GM19468 (cell line): ENCODE results near the gene SLC66A2.

ENCODE experiments used
- ATAC-seq: cut with Tn5 transposase; IDR thresholded peaks from one replicate; pipeline ENCODE4 v1.9.1; 2021; ENCODE audit warnings: mild to moderate bottlenecking, moderate library complexity, moderate number of reproducible peaks; ENCODE audit not compliant: unreplicated experiment; ENCODE audit errors: extremely low read depth

SLC66A2 gene

DNA sequence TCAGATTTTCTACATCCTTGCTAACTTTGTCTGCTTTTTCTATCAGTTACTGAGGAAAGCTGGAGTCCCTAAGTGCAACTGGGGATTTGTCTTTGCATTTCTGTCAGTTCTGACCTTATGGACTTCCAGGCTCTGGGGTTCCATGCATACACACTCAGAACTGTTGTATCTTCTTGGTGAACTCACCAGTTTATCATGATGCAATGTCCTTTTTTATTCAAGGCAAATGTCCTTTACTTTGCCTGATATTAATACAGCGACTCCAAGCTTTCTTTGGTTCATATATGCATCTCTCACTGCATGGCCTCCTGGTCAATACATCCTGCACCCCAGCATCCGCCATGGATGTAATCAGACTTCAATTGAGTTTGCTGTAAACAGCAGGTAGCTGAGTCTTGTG is 44.7 kb downstream of the SLC66A2 start:
- no peak for ATAC-seq

DNA sequence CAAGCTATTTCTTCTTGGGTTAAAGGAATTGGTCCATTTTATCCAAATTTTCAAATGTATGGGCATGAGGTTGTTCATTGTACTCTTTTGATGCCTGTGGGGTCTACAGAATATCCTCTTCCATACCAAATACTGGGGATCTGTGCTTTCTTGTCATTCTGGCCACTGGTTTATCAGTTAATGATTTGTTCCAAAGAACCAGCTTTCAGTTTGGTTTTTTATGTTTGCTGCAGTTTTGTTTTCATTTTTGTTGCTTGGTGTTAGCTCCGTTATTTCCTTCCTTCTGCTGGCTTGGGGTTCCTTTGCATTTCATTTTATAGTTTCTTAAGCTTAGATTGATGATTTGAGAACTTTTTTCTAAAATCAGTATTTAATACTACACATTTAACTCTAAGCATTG is 45.5 kb downstream of the SLC66A2 start:
- ATAC-seq: no peak

DNA sequence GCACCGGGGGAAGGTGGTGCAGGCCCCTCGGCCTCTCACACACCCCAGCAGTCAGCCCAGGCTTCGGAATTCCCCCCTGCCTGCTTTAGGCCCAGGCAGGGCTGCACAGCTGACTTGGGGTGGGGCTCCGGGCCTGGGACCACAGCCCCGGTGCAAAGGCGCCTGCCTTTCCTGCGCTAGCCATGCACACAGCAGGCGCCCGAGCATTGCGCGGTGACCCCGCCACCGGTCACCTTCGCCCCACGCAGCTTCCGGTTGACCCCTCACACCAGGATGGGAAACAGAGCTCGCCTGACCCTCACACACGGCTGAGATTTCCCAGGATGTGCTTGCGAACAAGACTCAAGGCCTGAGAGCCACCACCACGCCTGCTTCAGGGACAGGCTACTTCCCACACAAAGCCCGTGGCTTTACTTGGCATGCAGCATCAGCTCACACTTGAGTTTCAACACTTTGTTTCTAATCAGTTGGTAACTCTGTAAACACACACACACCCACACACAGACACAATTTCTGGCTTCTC is 46.0 kb downstream of the SLC66A2 start:
- ATAC-seq: no peak

DNA sequence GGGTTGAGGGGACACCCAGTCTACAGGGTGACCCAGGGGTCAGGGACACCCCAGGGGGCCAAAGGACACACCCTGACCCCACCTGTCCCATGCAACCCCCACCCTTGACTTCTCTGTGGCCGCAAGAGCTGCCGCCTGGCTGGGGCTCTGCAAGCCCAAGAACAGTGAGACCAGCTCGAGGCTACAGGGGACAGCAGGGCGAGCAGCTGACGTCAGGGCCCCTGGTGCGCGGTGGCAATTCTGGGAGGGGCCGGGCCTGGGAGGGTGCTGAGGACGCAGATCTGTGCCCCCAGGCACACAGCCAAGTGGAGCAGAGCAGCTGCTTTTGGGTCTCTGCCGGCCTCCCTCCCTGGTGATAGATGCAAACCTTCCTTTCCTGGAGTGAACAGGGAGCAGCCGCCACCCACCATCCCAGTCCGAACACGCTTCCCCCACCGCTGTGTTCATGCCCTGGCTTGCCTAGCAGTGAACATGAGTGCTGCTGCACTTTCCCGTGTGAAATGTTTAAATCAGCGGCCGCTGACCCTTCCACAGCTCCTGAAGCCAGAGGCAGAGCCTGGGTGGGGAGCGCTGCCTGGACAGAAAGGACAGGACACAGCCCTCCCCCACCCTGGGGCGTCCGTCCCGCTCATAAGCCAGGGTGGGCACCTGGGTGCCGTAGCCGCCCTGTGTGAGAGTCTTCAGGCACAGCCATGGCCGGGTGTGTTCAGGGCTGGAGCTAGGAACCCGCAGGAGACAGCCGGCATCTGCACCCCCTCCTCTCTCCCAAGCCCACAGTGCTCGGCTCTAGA is 46.9 kb downstream of the SLC66A2 start:
- ATAC-seq: no peak

DNA sequence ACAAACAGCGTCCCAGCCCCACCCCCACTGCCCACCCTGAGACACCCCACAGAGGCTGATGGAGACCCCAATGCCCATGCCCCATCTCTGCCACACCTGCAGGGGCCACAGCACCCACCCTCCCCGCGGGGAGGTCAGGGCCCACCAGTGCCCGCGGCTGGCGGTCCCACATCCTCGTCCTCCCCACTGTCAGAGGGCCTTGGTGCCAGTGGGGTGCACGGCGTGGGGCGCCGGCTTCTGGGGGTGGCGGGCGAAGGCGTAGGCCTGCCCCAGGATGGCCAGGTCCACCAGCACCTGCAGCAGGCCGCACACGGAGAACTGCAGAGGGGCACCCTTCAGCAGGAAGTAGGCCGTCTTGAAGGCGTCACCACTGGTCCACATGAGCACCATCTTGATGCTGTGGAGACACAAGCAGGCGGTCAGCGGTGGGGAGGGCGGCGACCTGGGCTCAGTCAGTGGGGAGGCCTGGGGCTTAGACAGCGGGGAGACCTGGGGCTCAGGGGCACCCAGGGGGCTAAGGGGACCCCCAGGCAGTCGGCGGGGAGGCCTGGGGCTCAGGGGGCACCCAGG is 47.6 kb downstream of the SLC66A2 start:
- no peak for ATAC-seq

DNA sequence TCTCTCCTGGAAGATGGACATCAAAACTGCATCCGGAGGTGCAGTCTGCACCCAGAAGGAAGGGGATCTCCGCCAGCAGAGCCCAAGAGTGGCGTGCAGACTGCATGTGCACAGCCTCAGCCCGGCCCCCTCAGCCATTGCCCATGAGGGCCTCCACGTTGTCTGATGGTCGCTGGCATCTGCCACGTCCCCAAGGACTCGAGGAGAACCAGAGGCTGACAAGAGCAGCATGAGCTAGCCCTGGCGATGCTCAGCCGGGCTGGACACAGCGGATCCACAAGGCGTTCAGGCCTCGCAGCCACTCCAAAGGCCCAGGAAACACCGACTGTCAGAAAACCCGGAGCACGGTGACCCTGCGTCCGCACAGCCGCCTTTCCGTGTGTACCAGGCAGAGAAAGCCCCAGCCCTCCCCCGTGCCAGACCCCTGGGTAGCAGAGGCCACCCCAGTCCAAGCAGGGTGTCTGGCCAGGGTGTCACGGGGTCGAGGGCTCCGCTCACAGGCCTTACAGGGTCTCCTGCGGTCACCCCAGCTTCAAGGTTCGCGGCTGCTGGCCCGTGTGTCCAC is 48.3 kb downstream of the SLC66A2 start:
- ATAC-seq: no peak

DNA sequence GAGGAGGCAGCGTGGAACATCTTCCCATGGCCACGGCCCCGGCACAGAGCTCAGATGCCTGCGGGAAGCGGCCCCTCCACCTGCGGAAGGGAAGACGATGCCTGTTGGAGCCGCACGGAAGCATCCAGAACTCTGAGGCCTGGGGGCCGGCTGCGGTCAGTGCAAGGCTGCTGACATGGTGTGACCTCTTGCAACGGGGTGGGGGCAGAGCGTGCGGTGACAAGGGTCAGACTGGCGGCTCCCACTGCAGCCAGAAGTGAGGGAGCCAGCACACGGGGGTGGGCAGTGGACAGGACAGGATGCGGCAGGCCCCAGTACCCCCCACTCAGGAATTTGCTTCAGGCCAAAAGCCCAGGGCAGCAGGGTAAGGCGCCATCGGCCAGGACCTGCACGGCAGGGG is 48.8 kb downstream of the SLC66A2 start:
- no peak for ATAC-seq

DNA sequence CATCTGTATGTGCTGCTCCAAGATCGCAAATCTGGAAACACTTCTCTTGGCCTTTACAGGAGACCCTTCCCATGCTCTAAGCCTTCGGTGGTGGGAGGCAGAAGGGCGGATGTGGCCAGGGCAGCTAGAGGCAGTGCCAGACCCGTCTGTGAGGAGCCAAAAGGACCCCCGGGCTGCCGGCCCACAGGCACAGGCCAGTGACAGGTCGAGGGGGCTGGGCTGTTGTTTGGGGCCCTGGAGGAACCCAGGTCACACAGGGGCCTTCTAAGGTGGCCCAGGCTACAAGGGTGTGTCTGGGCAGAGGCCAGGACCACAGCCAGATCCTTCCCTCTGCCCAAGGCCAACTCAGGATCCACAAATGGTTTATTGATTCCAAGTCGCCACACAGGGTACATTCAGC is 49.4 kb downstream of the SLC66A2 start:
- no peak for ATAC-seq

DNA sequence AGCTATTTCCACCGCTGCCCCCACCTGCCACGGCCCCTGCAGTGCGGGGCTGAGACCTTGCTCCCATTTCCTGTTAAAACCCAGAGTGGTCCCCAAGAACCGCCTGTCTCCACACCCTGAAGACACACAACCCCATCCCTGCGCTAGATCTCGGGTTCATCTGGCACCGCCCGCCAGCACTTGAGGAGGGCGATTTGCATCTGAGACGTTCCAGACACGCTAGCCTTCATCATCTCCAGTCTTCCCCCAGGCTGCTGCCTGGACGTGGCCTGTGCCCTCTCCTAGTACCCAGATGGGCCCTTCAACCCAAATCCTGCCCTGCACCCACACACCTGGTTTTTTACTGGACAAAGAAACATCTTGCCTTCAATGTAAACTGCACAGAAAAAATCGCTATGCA is 49.8 kb downstream of the SLC66A2 start:
- ATAC-seq: no peak

DNA sequence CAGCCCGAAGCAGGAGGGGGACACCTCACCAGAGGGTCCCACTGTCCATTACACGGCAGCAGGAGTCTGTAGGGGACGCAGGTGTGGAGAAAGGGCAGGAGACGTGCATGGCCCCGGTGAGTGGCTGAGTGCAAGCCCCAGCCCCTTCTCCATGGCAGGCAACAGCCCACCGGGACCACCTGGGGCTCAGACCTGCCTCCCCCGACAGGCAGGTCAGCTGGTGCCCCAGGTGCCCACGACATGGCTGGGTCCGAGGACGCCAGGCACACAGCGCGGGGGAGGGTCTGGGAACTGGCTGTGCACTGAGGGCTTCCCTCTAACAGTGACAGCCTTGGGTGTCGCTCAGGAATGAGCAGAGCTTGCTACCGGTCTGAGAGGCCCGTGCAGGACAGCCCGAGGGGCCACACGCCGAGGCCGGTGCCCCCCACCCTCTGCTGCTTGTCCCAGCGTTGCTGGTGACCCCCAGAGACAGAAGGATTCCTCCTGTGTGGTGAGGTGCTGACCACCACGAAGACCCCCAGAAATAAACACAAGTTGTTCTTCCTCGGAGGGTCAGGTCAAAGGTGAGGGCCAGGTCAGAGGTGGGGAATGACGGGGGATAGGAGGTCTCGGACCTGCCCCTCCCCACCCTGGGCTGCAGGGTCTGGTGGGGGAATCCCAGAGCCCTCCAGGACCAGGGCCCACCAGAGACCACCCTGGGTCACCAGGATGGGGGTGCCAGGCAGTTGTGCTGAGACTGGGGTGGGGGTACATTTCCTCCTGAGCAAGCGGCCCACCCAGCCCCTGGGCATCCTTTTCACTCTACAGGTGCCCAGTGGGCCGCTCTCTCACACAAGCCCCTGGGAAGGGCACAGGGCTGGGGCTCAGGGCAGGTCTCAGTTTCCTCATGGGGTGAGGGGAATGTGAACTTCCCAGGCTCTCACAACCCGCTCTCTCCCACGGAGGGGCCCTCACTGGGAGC is 50.6 kb downstream of the SLC66A2 start:
- ATAC-seq: no peak

DNA sequence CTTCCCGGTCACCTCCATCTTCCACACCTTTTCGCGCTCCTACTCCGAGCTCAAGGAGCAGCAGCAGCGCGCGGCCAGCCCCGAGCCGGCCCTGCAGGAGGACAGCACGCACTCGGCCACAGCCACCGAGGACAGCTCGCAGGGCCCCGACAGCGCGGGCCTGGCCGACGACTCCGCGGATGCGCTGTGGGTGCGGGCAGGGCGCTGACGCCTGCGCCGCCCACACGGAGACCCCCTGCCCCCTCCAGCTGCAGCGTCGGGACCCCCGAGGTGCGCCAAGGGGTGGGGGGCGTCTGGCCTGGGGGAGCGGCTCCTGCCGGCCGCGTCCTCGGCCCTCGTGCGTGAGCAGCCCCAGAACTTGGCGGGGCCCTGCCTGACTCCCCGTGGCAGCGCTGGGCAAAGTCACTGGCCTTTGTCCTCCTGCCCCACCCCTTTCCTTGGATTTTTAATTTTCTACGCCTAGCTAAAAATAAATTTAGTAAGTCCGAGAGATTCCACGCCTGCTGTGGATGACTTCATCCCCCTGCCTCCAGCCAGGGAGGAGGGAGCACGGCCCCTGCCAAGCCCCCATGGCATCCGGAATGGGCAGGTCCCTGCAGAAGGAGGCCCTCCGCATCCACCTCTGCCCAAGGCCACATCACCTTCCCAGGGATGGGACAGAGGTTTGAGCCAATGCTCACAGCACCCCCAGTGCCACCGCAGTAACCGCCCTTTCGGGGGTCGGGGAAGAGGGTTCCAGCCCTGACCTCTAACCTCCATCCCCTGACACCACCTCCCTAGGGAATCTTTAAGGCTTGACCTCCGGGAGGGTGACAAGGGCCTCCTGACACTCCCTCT is 51.6 kb downstream of the SLC66A2 start:
- no peak for ATAC-seq

DNA sequence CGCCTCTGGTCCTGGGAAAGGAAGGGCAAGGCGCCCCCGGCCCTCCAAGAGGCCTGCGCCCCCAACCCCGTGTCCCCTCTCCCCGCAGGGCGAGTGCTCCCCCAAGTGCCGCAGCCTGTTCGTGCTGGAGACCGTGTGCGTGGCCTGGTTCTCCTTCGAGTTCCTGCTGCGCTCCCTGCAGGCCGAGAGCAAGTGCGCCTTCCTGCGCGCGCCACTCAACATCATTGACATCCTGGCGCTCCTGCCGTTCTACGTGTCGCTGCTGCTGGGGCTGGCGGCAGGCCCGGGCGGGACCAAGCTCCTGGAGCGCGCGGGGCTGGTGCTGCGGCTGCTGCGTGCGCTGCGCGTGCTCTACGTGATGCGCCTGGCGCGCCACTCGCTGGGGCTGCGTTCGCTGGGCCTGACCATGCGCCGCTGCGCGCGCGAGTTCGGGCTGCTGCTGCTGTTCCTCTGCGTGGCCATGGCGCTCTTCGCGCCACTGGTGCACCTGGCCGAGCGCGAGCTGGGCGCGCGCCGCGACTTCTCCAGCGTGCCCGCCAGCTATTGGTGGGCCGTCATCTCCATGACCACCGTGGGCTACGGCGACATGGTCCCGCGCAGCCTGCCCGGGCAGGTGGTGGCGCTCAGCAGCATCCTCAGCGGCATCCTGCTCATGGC is 52.4 kb downstream of the SLC66A2 start:
- no peak for ATAC-seq

DNA sequence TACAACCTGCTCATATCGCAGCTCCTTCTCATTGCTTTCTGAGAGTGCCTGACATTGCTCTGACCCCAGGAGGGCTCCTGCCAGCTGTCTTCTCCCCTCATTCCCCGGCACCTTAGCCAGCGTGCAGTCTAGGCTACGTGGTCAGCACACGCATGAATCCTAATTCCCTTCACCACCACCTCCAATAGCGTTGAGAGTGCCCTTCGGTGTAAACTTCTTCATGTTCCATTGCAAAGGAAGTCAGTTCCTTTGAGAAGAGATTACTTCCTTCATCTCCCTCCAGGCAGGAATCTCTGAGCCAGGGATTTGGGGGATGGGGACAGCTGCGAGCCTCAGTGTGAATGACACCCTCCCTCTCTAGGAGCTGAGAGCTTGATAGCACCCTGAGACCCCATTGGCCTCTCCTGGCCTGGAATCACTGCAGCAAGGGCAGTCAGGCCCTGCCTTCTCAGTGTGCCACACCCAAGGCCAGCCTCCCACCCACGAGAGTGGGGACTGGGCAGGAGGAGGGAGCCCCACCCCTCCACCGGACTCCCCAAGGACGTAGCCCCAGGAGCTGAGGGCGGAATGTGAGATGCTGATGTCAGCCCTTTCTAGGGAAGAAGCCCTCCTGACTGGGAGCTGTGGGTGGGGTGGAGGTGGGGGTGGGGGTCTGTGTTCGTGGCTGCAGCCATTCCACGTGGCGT is 53.4 kb downstream of the SLC66A2 start:
- no peak for ATAC-seq

DNA sequence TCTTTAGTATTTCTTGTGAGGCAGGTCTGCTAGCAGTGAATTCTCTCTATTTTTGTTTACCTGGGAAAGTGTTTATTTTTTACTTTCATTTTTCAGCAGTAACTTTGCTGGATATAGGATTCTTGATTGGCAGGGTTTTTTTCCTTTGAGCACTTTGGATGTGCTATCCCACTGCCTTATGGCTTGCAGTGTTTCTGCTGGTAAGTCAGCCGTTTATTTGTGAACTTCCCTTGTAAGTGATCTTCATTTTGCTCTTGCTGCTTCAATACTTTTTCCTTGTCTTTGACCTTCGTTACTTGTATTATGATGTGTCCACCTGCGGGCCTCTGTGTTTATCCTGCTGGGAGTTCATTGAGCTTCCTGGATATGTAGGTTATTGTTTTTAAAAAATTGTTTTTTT is 54.7 kb downstream of the SLC66A2 start:
- ATAC-seq: no peak

DNA sequence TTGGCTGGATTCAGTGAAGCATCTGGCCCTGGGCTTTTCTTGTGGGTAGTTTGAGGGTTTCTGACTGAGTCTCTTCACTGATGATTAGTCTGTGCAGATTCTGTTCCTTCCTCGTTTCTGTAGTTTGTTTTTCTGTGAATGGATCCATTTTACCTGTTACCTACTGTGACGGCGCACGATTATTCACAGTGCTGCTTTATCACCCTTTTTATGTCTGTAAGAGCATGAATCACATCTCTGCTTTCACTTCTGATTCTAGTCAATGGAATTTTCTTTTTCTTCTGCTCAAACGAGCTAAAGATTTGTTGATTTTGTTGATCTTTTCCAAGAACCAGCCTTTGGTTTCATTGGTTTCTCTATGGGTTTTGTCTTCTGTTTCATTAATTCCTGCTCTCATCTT is 60.8 kb downstream of the SLC66A2 start:
- ATAC-seq: no peak

DNA sequence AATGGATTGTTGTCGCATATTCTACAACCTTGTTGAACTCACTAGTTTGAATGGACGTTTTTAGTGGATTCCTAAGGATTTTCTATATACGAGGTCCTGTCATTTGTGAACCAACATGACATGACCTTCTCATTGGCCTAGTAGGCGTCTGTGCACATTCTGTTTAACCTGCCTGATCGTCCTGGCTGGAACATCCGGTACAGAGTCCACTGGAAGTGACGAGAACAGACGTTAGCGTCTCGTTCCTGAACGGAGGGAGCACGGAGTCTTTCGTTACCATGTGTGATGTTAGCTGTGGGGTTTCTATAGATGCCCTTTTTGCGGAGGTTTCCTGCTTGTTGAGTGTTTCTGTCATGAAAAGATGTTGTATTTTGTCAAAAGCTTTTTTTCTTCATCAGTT is 61.9 kb downstream of the SLC66A2 start:
- no peak for ATAC-seq

DNA sequence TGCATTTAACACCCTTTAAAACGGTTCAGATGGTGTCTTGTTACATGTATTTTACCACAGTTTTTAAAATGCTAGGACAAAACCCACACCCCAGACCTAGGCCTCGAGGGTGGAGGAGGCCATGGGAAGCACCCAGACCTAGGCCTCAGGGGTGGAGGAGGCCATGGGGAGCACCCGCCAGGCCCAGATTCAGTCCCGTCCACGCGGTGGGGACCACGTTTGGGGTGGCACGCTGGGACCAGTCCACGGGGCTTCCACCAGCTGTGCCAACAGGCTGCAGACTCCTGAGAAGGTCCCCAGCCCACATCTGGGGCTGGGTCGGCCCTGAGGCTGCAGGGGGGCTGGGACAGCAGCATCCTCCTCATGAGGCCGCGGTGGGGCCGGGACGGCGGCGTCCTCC is 63.4 kb downstream of the SLC66A2 start:
- no peak for ATAC-seq

DNA sequence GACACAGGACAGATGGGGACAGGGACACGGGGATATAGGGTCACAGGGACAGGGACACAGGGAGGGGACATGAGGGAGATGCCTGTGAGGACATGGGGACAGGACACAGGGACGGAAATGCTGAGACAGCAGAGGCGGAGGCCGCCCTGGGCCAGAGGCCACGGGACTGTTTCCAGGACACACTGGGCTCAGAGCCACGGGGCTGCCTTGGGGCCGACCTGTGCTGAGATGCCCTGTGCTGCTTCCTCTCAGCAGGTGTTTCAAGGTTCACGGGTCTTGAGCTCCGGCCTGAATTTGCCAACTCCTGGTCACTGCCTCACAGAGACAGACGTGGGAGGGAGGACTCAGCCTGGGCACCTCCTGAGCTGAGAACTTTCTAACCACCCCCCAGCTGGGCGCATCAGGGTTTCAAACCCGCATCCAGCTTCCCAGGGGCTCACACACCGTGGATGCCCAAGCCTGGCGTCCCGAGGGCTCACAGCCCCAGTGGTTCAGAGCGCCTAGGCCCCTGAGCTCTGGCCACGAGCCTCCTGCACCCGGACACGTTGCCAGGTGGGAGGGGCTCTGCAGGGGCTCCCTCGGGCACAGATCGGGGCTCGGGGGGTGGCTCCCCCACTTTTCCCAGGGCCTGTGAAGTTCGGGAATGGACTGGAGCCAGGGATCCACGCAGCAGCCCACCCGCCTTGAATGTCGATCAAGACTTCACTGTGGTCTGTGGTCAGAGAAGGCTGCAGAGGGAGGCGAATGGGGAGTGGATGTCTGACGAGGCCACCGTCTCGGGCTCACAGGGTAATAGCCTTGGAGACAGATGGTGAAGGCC is 64.1 kb downstream of the SLC66A2 start:
- ATAC-seq: no peak
